Fibroblast of peridontal ligament (primary cell): ENCODE measurements around the gene ABHD12B.
"Not testable (repeated sequence)": the region's sequence is repeated elsewhere in the genome, so short reads cannot be mapped to it uniquely, and the experiment has no call there.

ENCODE experiments used
- DNase-seq: peaks from one replicate; pipeline ENCODE4 v3.0.0-alpha.2; 2010; ENCODE audit errors: extremely low read depth

ABHD12B gene

GRCh38 chr14:50935126-50936015, 63.5 kb downstream of the ABHD12B start:
- no peak for DNase-seq

GRCh38 chr14:50936016-50936340, 64.1 kb downstream of the ABHD12B start:
- no peak for DNase-seq

- no peak for DNase-seq
Observed at GRCh38 chr14:50936882-50937281, 65.0 kb downstream of the ABHD12B start.

GRCh38 chr14:50937325-50937724, 65.5 kb downstream of the ABHD12B start:
- DNase-seq: peak; percentile 78

GRCh38 chr14:50937800-50938199, 65.9 kb downstream of the ABHD12B start:
- no peak for DNase-seq

- peak; percentile 60 for DNase-seq
Observed at GRCh38 chr14:50941151-50941550, 69.3 kb downstream of the ABHD12B start.

GRCh38 chr14:50941638-50942037, 69.8 kb downstream of the ABHD12B start:
- DNase-seq: not testable (repeated sequence)

GRCh38 chr14:50943261-50943942, 71.5 kb downstream of the ABHD12B start:
- DNase-seq: no peak

GRCh38 chr14:50943943-50944646, 72.2 kb downstream of the ABHD12B start, which contains the start of gene PYGL:
PYGL (minus strand) TSS chr14:50944483; CDS start chr14:50944403, 80 bp downstream.
- DNase-seq: peak; percentile 56

- peak; percentile 52 for DNase-seq
Observed at GRCh38 chr14:50944647-50945413, 73.0 kb downstream of the ABHD12B start.

GRCh38 chr14:50946234-50946935, 74.5 kb downstream of the ABHD12B start:
- no peak for DNase-seq

- DNase-seq: peak; percentile 50
Observed at GRCh38 chr14:50947446-50947845, 75.6 kb downstream of the ABHD12B start.

- DNase-seq: no peak
Observed at GRCh38 chr14:50948205-50948604, 76.4 kb downstream of the ABHD12B start.

GRCh38 chr14:50951032-50951431, 79.2 kb downstream of the ABHD12B start:
- no peak for DNase-seq

GRCh38 chr14:50953502-50953901, 81.6 kb downstream of the ABHD12B start:
- no peak for DNase-seq
